Measurements from ENCODE around the gene COL6A5.

Gene COL6A5

DNA sequence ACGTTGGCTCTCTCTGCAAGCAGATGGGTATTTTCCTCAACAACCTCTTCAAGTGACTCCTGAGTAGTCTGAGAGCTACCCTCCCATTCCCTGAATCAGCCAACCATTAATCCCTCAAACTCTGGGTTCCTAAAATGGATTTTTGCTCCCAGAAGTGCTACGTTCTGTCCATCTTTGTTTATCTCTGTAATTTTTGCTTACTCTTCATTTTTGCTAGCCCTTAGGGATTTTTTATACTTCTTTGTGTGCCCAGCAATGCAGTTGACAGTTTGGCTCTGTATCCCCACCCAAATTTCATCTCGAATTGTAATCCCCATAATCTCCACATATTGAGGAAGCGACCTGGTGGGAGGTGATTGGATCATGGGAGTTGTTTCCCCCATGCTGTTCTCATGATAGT is 35.4 kb upstream of the COL6A5 start:
- no peaks in the 10 kb centered on the region for H3F3A ChIP-seq (ENCODE audit: insufficient read depth, low read length)
- H3K9me3 ChIP-seq (ENCODE audit: low read length), result no peaks in the 10 kb centered on the region
- H3K27me3 ChIP-seq (ENCODE audit: insufficient read depth, low read length), result no peaks in the 10 kb centered on the region
- no peak overlapping the region for H3K9ac ChIP-seq (ENCODE audit: low read length)
- no peaks in the 10 kb centered on the region for H3K9me2 ChIP-seq (ENCODE audit: low read depth, low read length)
- H3K4me3 ChIP-seq (ENCODE audit: low read depth, low read length, poor library complexity, severe bottlenecking), result no peak overlapping the region
- H3K36me3 ChIP-seq (ENCODE audit: insufficient read depth, low read length), result no peaks in the 10 kb centered on the region
- no peaks in the 10 kb centered on the region for H3K4me1 ChIP-seq (ENCODE audit: insufficient read depth, low read length, severe bottlenecking)
- no peaks in the 10 kb centered on the region for H4K20me1 ChIP-seq (ENCODE audit: insufficient read depth, low read length)
- no peak overlapping the region for H2AFZ ChIP-seq (ENCODE audit: low read length)
- no peak overlapping the region for H3K27ac ChIP-seq (ENCODE audit: low read depth, low read length, poor library complexity, severe bottlenecking)
- no peak overlapping the region for H3K4me2 ChIP-seq (ENCODE audit: low read length)
- TF ChIP-seq EZH2 (IDR thresholded peaks at IDR 0.05; ENCODE audit: borderline replicate concordance, low read length), result no peak
- TF ChIP-seq, protein P1, sequence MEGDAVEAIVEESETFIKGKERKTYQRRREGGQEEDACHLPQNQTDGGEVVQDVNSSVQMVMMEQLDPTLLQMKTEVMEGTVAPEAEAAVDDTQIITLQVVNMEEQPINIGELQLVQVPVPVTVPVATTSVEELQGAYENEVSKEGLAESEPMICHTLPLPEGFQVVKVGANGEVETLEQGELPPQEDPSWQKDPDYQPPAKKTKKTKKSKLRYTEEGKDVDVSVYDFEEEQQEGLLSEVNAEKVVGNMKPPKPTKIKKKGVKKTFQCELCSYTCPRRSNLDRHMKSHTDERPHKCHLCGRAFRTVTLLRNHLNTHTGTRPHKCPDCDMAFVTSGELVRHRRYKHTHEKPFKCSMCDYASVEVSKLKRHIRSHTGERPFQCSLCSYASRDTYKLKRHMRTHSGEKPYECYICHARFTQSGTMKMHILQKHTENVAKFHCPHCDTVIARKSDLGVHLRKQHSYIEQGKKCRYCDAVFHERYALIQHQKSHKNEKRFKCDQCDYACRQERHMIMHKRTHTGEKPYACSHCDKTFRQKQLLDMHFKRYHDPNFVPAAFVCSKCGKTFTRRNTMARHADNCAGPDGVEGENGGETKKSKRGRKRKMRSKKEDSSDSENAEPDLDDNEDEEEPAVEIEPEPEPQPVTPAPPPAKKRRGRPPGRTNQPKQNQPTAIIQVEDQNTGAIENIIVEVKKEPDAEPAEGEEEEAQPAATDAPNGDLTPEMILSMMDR (IDR thresholded peaks at IDR 0.05; ENCODE audit: low read length), result no peak
- no peaks in the 10 kb centered on the region for H3K79me2 ChIP-seq (ENCODE audit: insufficient read depth, low read length)

GRCh38 chr3:130312374-130312773 is 33.1 kb upstream of the COL6A5 start:
- TF ChIP-seq, protein P1 (IDR thresholded peaks at IDR 0.05; ENCODE audit: low read length), result no peak
- no peak for TF ChIP-seq EZH2 (IDR thresholded peaks at IDR 0.05; ENCODE audit: borderline replicate concordance, low read length)
- Histone ChIP-seq H3K27me3 (ENCODE audit: insufficient read depth, low read length) (no peaks in the 10 kb centered on the region), H4K20me1 (ENCODE audit: insufficient read depth, low read length) (no peaks in the 10 kb centered on the region)

DNA sequence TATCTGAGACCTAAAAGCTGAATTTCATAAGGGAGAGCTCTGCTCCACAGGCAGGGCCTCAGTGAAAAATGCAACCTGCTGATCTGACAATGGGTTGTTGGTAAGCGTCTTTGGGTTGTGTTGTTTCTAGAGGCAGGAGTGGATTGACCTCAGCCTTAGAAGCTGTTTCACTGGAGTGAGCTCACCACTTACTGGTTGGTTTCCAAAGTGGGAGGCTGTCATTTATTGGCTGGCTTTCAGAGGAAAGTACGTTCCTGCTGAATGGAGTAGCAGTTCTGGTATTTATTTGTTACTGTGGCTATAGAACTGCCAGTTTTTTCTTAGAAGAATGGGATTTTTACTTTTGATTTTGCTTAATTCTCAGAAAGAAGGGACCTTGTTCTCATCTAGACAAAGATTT is 29.3 kb upstream of the COL6A5 start:
- no peak overlapping the region for H3K27ac ChIP-seq (ENCODE audit: low read depth, low read length, poor library complexity, severe bottlenecking)
- H3K36me3 ChIP-seq (ENCODE audit: insufficient read depth, low read length), result no peaks in the 10 kb centered on the region
- no peaks in the 10 kb centered on the region for H3K9me3 ChIP-seq (ENCODE audit: low read length)
- H2AFZ ChIP-seq (ENCODE audit: low read length), result no peak overlapping the region
- no peak overlapping the region for H3K9ac ChIP-seq (ENCODE audit: low read length)
- no peaks in the 10 kb centered on the region for H3F3A ChIP-seq (ENCODE audit: insufficient read depth, low read length)
- no peaks in the 10 kb centered on the region for H3K79me2 ChIP-seq (ENCODE audit: insufficient read depth, low read length)
- TF ChIP-seq, protein P1 (IDR thresholded peaks at IDR 0.05; ENCODE audit: low read length), result no peak
- no peak for TF ChIP-seq EZH2 (IDR thresholded peaks at IDR 0.05; ENCODE audit: borderline replicate concordance, low read length)
- H4K20me1 ChIP-seq (ENCODE audit: insufficient read depth, low read length), result no peaks in the 10 kb centered on the region
- H3K4me1 ChIP-seq (ENCODE audit: insufficient read depth, low read length, severe bottlenecking), result no peaks in the 10 kb centered on the region
- H3K4me3 ChIP-seq (ENCODE audit: low read depth, low read length, poor library complexity, severe bottlenecking), result no peak overlapping the region
- H3K27me3 ChIP-seq (ENCODE audit: insufficient read depth, low read length), result no peaks in the 10 kb centered on the region
- no peaks in the 10 kb centered on the region for H3K9me2 ChIP-seq (ENCODE audit: low read depth, low read length)
- no peak overlapping the region for H3K4me2 ChIP-seq (ENCODE audit: low read length)

More at GRCh38 chr3:130312374-130312773, 33.1 kb upstream of the COL6A5 start:
- no peaks in the 10 kb centered on the region for H3K9me3 ChIP-seq (ENCODE audit: low read length)
- H3K27ac ChIP-seq (ENCODE audit: low read depth, low read length, poor library complexity, severe bottlenecking), result no peak overlapping the region
- H2AFZ ChIP-seq (ENCODE audit: low read length), result no peak overlapping the region
- H3K4me2 ChIP-seq (ENCODE audit: low read length), result no peak overlapping the region
- H3F3A ChIP-seq (ENCODE audit: insufficient read depth, low read length), result no peaks in the 10 kb centered on the region
- no peaks in the 10 kb centered on the region for H3K4me1 ChIP-seq (ENCODE audit: insufficient read depth, low read length, severe bottlenecking)
- no peaks in the 10 kb centered on the region for H3K36me3 ChIP-seq (ENCODE audit: insufficient read depth, low read length)
- H3K9ac ChIP-seq (ENCODE audit: low read length), result no peak overlapping the region
- H3K4me3 ChIP-seq (ENCODE audit: low read depth, low read length, poor library complexity, severe bottlenecking), result no peak overlapping the region
- H3K9me2 ChIP-seq (ENCODE audit: low read depth, low read length), result no peaks in the 10 kb centered on the region
- no peaks in the 10 kb centered on the region for H3K79me2 ChIP-seq (ENCODE audit: insufficient read depth, low read length)

Data from OCI-LY1 (cell line).